ENCODE data around the gene KLC1.

GRCh38 chr14:103659631-103660030, 30.6 kb downstream of the KLC1 start:
- TF ChIP-seq CTCF (IDR thresholded peaks at IDR 0.05) (no peak), POLR2A (IDR thresholded peaks at IDR 0.05) (no peak)
